HG03558 (cell line): Measurements from ENCODE around the gene PDIK1L.
"Not testable (repeated sequence)": the region's sequence is repeated elsewhere in the genome, so short reads cannot be mapped to it uniquely, and the experiment has no call there.

Experiments used
- ATAC-seq: cut with Tn5 transposase; IDR thresholded peaks from one replicate; pipeline ENCODE4 v1.9.1; 2021; ENCODE audit warnings: moderate number of reproducible peaks; ENCODE audit not compliant: unreplicated experiment; ENCODE audit errors: extremely low read depth

The PDIK1L gene

DNA sequence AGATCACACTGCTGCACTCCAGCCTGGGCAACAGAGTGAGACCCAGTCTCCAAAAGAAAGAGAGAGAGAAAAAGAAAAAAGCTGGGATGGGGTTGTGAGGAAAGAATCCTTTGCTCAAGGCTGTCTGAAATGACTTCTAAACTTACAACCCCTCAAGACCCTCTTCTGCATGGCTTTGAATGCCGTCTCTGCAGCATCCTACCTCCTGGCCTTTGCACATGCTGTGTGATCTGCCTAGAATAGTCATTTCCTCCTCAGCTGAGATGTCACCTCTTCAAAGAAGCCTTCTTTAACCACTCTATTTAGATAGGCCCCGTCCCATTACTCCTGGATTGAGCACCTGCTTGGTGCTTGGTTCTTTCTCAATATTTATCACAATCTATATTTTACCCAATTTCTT is 26.8 kb upstream of the PDIK1L start:
- no peak for ATAC-seq

DNA sequence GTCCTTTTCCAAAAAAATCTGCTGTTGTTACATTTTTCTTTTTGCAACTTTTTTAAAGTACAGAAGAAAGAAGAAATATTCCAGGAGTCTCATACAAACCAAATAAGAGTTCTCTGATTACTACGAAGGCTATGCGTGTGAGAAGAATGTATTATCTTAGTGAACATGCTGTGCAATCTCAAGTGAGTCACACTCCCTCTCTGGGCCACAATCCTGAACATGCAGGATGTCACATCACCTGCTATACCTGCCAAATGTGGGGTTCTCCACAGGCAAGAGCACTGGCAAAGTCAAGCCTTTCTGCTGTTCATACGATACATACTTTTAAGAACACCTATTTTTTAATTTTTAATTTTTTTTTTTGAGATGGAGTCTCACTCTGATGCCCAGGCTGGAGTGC is 22.5 kb upstream of the PDIK1L start:
- no peak for ATAC-seq

DNA sequence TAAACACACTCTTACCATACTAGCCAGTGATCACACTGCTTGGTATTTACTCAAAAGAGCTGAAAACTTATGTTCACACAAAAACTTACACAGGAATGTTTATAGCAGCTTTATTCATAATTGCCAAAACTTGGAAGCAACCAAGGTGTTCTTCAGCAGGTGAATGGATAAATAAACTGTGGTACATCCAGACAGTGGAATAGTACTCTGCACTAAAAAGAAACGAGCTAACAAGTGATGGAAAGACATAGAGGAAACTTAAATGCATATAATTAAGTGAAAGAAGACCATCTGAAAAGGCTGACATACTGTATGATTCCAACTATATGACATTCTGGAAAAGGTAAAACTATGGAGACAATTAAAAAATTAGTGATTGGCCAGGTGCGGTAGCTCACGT is 20.7 kb upstream of the PDIK1L start:
- no peak for ATAC-seq

DNA sequence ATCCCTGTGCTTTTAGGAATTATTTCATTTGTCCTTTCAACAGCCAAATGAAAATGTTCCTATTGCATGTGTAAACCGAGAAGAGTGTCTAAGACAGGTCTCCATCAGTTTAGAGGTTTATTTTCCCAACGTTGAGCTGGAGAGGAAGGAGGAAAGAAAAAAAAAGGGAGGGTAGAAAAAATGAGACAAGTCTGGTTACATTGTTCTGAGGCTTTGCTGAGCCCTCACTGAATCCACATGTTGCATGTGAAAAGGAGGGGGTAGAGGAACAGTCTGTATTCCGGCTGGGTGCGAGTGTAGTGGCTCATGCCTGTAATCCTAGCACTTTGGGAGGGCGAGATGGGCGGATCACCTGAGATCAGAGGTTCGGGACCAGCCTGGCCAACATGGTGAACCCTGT is 19.2 kb upstream of the PDIK1L start:
- no peak for ATAC-seq

DNA sequence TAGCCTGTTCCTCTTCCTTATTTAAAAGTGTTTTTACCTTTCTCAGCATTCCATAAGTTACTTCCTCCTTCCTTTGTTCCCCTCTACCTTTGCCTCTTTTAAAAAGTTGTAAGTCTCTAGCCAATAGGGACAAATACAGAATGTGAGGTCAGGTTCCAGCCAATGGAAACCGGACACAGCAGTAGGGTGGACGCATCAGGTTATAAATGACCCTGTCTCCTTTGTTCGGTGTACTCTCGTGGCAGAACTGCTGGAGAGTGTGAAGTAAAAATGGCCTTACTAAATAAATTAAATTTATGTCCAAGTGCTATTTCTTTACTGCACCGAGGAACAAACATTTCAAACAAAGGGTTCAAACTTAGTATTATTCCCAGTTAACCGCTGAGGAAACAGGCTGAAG is 18.1 kb upstream of the PDIK1L start:
- ATAC-seq, result not testable (repeated sequence)

DNA sequence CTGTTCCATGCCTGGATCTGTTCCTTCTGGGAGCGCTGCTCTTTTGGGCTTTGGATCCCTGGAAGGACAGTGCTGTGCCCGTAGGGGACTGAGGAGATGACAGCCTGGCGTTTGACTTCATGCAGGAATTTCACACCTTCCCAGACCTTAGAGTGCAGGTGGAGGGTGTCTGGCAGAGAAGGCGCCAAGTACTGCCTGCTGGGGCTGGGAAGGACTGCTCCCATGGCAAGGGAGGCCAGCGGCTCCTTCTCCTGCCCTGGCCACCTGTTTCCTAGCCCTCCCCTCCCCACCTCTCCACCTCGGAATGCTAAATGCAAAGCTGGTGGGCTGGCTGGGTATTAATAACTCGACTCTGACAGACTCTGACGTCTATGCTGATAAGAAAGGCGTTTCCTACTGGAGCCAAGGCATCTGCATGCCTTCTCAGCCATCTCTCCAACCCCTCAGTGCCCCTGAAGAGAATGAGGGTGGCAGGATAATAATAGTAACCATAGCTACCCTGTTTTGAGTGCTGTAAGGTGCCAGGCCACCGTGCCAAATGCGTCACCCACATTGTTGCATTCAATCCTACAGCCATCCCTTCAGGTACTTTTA is 17.5 kb upstream of the PDIK1L start:
- ATAC-seq, result no peak

DNA sequence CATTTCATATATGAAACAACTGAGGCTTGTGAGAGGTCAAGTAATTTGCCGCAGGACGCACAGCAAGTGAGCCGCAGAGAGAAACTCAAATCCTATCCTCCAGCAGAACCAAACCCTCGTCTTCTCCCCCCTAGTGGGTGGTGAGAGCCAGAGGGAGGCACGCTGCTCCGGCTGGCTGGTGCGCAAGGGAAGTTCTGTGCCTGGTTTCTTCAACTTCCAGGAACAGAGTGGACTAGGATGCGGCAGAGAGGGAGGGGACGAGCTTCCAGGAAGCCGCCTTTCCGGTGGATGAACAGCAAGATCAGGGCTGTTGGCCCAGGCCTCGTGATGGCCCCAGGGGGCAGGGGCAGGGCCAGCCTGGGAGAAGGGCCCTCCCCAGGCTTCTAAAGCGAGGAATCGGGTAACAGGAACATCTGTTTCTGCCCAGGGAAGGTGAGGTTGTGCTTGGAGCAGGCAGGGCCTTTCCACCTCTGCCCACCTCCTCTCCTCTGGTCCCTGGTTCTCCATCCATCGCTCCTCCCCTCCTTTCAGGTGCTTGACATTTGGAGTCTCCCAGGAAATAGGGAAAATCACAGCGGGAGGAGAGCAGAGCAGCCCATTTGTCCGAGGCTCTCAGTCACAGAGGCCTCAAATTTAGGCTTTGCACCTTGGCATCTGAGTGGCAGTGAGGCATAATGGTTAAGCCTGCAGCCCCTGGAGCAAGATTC is 16.8 kb upstream of the PDIK1L start:
- no peak for ATAC-seq

- ATAC-seq, result no peak
Observed at GRCh38 chr1:26096471-26096870, 15.2 kb upstream of the PDIK1L start.

DNA sequence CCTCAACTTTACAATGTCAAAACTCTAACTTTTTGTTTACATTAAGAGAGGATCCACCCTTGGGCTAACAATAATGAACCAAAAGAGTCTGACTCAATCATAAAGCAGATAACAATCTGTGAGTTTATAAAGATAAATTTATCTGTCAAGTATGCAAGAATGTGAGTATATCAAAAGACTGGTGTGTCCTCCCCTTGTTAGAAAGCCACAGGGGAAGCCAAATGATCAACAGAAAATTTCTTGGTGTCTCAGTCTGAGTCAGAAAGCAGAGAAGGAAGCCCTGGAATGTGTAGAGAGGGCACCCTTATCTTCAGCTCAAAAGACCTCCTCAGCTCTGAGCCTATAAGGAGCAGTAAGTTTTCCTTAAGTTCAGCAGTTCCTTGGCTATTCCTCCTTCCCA is 13.9 kb upstream of the PDIK1L start:
- ATAC-seq, result no peak

DNA sequence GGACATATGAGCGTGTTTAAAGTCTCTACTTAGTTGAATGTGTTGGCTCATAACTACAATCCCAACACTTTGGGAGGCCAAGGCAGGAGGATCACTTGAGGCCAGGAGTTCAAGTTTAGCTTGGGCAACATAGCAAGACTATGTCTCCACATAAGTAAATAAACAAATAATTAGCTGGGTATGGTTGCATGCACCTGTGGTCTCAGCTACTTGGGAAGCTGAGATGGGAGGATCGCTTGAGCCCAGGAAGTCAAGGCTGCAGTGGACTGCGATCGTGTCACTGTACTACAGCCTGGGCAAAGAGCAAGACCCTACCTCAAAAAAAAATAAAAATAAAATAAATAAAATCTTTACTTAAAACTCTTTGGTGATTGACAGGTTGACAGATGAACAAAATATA is 13.0 kb upstream of the PDIK1L start:
- ATAC-seq, result no peak

GRCh38 chr1:26099780-26100179 is 11.8 kb upstream of the PDIK1L start:
- ATAC-seq, result no peak

DNA sequence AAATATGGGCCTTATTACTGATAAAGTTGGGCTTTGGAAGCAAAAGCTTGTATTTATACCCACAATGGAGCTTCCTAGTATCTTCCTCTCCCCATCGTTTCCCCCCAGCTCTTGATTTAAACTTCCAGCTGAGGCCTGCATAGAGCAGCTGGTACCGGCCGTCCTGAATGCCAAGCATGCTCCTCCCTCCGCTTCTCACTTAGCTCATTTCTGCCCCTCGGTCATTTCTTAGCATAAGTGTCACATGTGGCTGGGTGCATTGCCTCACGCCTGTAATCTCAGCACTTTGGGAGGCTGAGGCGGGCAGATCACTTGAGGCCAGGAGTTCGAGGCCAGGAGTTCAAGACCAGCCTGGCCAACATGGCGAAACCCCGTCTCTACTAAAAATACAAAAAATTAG is 11.4 kb upstream of the PDIK1L start:
- ATAC-seq, result not testable (repeated sequence)

DNA sequence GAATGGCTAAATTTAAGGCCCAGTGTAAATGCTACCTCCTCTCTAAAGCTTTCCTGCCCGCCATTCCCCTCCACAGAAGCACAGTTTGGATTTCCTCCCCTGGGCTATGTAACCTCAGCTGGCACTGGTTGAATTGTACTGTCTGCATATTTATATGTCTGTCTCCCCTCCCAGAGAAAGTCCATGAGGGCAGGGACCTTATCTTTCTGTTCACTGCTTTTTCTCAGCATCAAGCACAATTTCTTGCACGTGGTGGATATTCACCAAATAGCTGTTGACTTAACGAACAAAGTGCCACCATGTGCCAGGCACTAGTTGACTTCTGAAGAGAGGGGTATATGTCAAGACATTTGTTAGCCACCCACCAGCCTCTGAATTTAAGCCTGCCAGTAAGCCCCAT is 9.5 kb upstream of the PDIK1L start:
- ATAC-seq, result no peak

- ATAC-seq, result no peak
Observed at GRCh38 chr1:26102526-26102925, 9.1 kb upstream of the PDIK1L start.

DNA sequence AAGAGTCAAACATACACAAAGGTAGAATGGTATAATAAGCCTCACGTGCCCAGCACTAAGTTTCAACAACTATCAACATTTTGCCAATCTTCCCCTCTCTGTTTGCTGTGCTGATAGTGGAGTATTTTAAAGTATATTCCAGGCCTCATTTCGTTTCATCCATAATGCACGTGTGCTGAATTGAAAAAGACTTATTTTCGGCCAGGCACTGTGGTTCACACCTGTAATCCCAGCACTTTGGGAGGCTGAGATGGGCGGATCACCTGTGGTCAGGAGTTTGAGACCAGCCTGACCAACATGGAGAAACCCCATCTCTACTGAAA is 6.4 kb upstream of the PDIK1L start:
- ATAC-seq, result not testable (repeated sequence)

DNA sequence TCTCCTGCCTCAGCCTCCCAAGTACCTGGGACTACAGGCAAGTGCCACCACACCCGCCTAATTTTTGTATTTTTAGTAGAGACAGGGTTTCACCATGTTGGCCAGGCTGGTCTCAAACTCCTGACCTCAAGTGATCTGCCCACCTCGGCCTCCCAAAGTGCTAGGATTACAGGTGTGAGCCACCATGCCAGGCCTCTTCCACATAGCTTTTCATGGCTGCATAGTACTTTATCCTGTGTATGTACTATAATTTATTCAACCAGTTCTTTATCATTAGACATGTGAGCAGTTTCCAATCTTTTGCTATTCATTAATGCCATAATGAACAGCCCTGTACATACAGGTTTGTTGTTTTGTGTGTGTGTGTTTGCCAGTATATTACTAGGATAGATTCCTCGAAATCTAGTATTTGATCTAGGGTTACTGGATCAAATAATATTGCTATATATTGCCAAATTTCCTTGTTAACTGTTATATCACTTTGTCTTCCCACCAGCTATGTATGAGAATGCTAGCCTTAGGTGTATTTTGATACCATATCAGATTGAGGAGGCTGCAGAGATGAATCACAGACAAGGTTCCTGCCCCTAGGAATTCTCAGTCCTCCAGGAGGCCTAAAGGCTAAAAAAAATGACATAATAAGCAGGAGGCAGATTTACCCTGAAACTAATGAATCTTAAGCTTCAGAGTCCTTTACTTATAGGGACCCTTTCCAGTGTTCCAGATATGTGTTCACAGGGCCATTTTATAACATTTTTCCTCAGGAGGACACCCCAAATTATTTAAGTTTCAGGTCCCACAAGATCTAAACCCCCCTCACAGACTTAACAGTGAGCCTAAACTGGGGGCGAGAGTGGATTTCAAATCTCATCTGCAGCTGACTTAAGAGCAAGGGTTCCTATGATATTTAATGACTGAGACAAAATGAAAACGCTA is 2.1 kb upstream of the PDIK1L start:
- no peak for ATAC-seq

DNA sequence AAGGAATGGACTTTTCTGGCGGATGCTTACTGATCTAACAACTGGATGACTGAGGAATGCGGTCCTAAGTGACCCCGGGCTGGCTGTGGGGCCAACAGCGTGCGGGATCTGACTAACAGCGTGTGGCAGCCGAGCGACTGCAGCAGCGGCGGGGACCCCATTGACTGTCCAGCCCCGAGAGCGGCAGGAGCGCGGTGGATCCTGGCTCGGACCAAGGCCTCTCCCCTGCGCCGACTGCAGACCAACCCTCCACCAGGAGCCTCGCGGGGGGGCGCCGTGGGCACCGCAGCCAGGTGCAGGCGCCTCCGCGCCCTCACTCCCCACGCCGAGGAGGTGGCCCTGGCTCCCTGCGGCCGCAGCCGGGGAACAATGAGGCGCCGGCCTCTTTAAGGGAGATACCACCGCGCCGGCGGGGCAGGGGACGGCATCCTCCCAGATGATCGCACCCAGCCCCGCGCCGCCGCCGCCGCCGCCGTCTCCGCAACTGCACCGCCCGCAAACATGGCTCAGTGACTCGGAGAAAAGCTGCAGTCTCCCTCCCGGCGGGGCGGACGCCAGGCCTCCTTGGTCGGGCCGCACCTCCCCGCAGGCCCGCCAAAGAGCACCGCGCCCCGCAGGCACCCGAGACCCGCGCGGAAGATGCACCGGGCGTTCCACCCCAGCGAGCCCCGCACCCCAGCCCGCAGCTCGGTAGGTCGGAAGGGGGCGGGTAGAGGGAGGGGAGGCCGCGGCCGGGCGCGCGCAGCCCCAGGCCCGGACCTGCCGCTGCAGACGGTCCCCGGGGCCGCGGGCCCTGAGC is 694 bp upstream of the PDIK1L start:
- no peak for ATAC-seq

GRCh38 chr1:26112407-26112775 is 767 bp downstream of the PDIK1L start:
- no peak for ATAC-seq

- ATAC-seq, result no peak
Observed at GRCh38 chr1:26114165-26114927, 2.7 kb downstream of the PDIK1L start.
